SK-MEL-5 (cell line): Measurements from ENCODE around the gene SLCO4A1. TPM values are rescaled to one million over a fixed set of nuclear protein-coding genes. Genes with fewer than 3 reads are reported as not detected.

ENCODE experiments used
- DNase-seq: peaks from one replicate; pipeline ENCODE4 v3.0.0-alpha.2; 2016; ENCODE audit warnings: low read depth, low spot score
- in situ Hi-C: cut with HindIII; loops from 2 replicates; pipeline ENCODE4 v1.10.0; 2016; ENCODE audit warnings: low sequenced_read_pairs, high pct_unique_total_duplicates, low pct_unique_long_range_greater_than_20kb
- total RNA-seq: library from RNA; depleted of rRNA; stranded (reverse); fragments of >200 nt; shearing (Covaris generic); gene quantifications from 2 replicates; pipeline ENCODE4 v1.2.3, GENCODE V29; 2014

Gene SLCO4A1
- total RNA-seq, 1 experiment from 2014 or later, result 53.5 TPM

GRCh38 chr20:62643521-62644043, 1.3 kb downstream of the SLCO4A1 start:
- no peak for DNase-seq
- in situ Hi-C loops, result no loop called here

DNA sequence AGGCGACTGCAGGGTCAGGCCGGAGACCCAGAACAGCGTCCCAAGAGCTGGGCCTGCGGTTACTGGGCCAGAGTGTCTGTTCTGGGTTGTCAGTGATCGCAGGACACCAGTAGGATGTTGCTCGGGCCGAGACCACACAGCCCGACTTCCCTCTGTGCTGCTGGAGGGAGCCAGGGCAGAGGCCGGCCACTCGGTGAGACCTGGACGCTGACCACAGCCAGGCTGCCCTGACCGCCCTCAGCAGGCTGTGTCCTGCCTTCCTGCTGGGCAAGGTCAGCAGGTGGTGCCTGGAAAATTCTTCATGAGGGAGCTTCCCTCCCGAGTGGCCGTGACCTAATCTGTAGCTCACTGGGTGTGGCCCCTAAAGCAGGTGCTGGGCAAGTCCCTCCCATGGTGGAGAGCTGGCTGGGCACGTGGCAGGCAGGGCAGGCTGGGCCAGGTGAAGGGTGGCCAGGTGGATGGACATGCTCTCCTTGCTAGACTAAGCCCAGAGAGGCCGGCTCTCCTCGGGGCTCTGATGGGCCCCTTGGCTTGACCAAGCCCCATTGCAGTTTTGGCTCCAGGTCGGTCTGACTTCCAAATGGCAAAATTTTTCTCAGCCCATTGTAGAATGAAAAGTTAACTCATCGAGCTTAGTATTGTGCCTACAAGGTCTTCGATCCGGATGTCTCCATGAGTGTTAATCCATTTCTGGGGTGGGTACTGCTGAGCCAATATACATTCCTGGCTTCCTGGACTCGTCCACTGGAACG, 1.9 kb downstream of the SLCO4A1 start:
- no peak for DNase-seq
- in situ Hi-C loops, result no loop called here

GRCh38 chr20:62644802-62645496, 2.6 kb downstream of the SLCO4A1 start:
- in situ Hi-C loops, result no loop called here

DNA sequence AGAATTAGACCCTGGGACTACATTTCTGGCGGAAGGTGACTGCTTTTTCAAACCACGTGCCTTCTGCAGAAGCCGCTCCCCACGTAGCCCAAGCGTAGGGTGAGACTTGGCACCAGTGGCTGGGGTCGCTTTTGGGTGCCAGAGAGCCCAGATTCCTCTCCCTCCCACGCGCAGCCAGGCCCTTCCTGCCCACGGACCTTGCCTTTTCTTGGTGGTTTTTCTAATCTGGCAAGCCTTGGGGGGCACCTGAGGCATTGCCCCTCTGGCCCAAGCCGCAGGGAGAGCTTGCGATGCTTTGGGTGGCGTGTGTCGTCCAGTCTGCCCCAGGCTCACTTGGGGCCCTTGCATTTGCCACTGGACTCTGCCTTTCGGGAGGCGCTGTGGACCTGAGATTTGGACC, 3.3 kb downstream of the SLCO4A1 start:
- in situ Hi-C loops, result no loop called here
- DNase-seq, result no peak

More at GRCh38 chr20:62644802-62645496, 2.6 kb downstream of the SLCO4A1 start:
- DNase-seq, result no peak

DNA sequence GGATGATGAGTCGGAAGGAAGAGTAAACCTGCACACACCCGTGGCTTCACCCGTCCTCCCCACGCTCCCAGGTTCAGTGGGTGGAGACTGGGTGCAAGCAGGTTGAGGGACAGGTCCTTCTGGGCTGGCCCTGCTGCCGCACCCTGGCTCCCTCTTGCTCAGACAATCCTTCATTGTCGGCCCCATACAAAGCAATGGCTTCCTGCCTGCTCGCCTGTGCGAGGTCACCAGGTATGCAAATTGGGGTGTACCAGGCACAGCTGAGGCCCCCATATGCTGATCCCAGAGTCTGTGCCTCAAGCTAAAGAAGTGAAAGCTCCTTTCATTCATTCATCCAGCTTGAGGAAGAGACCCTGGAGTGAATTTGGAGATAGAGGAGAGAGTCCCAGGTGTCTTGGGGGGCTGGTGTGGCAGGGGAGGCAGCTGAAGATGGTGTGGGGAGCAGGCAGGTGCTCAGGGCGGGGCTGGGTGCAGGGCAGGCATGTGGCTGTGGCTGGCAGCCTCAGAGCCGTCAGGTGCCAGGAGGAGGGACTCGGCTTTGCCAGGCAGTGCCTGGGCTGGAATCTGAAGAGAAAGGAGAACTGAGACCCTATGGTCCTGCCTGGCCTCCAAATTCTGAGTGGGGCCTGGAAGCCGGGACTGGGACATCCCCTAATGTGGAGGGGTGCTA, 4.7 kb downstream of the SLCO4A1 start:
- in situ Hi-C loops, result no loop called here
- no peak for DNase-seq

GRCh38 chr20:62647521-62648317, 5.4 kb downstream of the SLCO4A1 start:
- in situ Hi-C loops, result no loop called here
- no peak for DNase-seq

- in situ Hi-C loops, result no loop called here
These were observed 6.2 kb downstream of the SLCO4A1 start for GRCh38 chr20:62648318-62648995.

DNA sequence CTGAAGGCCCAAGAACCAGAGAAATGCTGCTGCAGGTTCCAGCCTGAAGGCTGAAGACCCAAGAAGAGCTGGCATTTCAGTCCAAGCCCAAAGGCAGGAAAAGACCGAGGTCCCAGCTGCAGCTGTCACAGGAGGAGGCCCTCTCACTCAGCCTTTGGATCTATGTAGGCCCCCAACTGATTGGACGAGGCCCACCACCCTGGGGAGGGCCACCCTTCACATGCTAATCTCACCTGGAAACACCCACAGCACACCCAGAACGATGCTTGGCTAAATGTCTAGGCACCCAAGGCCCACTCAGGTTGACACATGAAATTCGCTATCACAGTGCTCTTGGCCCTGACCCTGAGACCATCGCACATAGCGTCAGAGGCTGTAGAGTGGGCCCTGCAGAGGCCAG, 6.8 kb downstream of the SLCO4A1 start:
- DNase-seq, result no peak
- in situ Hi-C loops, result no loop called here

More at GRCh38 chr20:62648318-62648995, 6.2 kb downstream of the SLCO4A1 start:
- DNase-seq, result no peak

- in situ Hi-C loops, result no loop called here
These were observed 8.4 kb downstream of the SLCO4A1 start for GRCh38 chr20:62650551-62651284.

GRCh38 chr20:62651285-62652021, 9.2 kb downstream of the SLCO4A1 start:
- no peak for DNase-seq
- in situ Hi-C loops, result no loop called here

More at GRCh38 chr20:62650551-62651284, 8.4 kb downstream of the SLCO4A1 start:
- DNase-seq, result no peak

DNA sequence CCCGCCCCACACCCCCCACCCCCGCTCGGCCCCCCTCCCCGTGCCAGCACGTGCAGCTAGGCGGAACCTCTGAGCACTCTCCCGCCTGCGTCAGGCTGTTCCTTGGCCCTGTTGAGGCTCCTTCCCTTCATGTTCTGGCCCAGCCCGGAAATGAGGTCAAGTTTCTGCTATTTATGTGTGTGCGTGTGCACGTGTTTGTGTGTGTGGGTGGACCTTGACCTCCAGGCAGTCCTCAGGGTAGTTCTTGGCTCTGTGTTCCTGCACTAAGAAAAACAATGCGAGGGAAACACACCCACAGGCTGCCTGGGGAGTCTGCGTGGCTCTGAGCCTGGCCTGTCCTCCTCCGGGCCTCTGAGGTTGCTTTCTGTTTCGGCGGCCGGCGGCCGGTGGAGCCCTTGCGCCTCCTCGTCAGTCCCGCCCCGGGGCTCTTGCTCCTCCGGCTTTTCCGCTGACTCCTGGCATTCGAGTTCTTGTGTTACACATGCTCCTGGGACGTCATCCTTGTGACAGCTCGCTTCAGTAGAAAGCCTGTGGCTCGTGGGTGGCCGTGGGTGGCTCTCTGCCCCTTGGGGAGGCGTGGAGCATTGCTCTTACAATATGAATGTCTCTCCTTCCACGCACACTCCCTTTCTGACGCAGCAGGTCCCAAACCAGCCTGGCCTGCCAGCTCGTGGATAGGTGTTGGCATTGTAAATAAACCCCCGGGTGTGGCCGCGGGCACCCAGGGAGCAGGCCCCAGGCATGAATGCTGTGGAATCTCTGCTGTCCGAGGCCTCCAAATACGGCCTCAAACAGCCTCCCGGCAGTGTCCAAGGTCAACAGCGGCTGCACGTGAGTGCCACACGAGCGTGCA, 10.0 kb downstream of the SLCO4A1 start:
- in situ Hi-C loops, result no loop called here
- peak; percentile 81 for DNase-seq

- DNase-seq, result no peak
- in situ Hi-C loops, result no loop called here
These were observed 10.6 kb downstream of the SLCO4A1 start for GRCh38 chr20:62652894-62653305.

DNA sequence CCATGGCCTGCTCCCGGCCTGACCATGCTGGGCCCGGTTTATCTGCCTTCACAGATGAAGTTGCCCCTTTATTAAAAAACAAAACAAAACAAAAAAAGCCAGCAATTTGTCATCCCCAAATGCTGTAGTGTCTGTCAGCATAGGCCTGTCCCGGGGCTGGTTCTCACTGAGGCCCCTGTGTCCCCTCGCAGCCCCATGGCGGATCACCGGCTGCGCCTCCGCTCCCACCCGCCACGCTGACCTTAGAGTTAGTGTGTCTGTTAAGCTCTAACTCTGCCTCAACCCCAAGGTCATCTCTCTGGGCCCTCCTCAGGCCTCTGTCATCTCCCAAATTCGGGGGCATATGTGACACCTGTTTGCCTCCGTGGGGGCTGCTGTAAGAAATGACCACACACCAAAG, 11.1 kb downstream of the SLCO4A1 start:
- in situ Hi-C loops, result no loop called here

DNA sequence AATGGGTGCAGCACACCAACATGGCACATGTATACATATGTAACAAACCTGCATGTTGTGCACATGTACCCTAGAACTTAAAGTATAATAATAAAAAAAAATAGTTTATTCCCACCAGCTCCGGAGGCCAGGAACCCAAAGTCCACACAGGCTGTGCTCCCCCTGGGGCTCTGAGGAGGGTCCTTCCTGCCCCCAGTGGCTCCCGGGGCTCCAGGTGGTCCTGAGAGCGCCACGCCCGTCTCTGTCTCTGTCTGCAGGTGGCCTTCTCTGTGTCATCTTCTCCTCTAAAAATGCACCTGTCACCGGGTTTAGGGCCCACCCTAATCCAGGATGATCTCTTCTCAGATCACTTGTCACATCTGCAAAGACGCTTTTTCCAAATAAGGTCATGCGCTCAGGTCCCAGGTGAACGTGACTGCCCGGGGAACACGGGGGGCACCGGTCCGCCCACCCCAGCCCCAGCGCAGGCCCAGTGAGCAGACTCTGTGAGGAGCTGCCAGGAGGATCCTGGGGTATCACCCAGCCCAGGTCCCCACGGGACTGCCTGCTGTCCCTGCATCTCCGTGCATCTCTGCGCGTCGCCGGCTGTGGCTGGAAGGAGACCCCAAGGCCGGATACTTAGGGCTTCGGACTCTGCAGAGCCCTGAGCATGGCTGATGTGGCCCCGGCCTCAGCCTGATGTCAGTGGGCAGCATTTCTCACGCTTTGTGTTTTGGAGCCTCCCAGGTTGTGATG, 11.8 kb downstream of the SLCO4A1 start:
- in situ Hi-C loops, result no loop called here

More for the DNA sequence above, 11.1 kb downstream of the SLCO4A1 start:
- DNase-seq, result no peak

More for the DNA sequence above, 11.8 kb downstream of the SLCO4A1 start:
- DNase-seq, result no peak
